IMR-90 (cell line): ENCODE data around the gene UGT1A4. TPM values are rescaled to one million over a fixed set of nuclear protein-coding genes. Genes with fewer than 3 reads are reported as not detected.

Experiments
- ATAC-seq: fragments of 200-7000 bp; cut with Tn5 transposase; 2 replicates; pipeline ENCODE4 v1.9.1; 2020; ENCODE audit warnings: low read depth, mild to moderate bottlenecking, moderate library complexity
- BruUV-seq: library from RNA; stranded (reverse); fragments of 400-500 nt; replicated peaks from 2 replicates; lab custom pipeline; 2021; lab: Mats Ljungman, UMichigan
- CTCF ChIA-PET: fragments of 300-600 bp; formaldehyde crosslinking; extraction: SDS; loops from one replicate; lab custom pipeline; 2021; ENCODE audit warnings: antibody characterized with exemption; lab: Yijun Ruan, JAX
- POLR2A ChIA-PET: fragments of 300-600 bp; sonication (Branson Sonifier 250); formaldehyde crosslinking; loops from one replicate; lab custom pipeline; 2022; ENCODE audit warnings: antibody characterized with exemption; ENCODE audit not compliant: unreplicated experiment; lab: Charles Lee
- DNase-seq: peaks from one replicate; pipeline ENCODE4 v3.0.0; 2013
- H2AFZ ChIP-seq: replicated peaks from 2 replicates; pipeline ENCODE3; 2013; ENCODE audit warnings: low read length, mild to moderate bottlenecking; ENCODE audit not compliant: poor library complexity
- H2AK5ac ChIP-seq: 2 replicates; pipeline ENCODE4 v1.6.1; 2013; ENCODE audit warnings: low read depth, low read length, inconsistent platforms
- H2AK9ac ChIP-seq: replicated peaks from 2 replicates; pipeline ENCODE3; 2013; ENCODE audit warnings: mild to moderate bottlenecking, low read depth, low read length, moderate library complexity; ENCODE audit not compliant: poor library complexity
- H2BK120ac ChIP-seq: 2 replicates; pipeline ENCODE4 v1.6.1; 2013; ENCODE audit warnings: low read depth, low read length, inconsistent platforms
- H2BK15ac ChIP-seq: 3 replicates; pipeline ENCODE4 v1.6.1; 2013; ENCODE audit warnings: low read depth, low read length, inconsistent platforms
- H2BK20ac ChIP-seq: 2 replicates; pipeline ENCODE4 v1.6.1; 2013; ENCODE audit warnings: low read depth, mild to moderate bottlenecking, inconsistent platforms, low read length, moderate library complexity
- H2BK5ac ChIP-seq: 2 replicates; pipeline ENCODE4 v1.6.1; 2013; ENCODE audit warnings: mild to moderate bottlenecking, low read depth, low read length, inconsistent platforms; ENCODE audit not compliant: poor library complexity, severe bottlenecking
- H3K14ac ChIP-seq: replicated peaks from 2 replicates; pipeline ENCODE4 v1.6.1; 2013; ENCODE audit warnings: low read depth, low read length, inconsistent platforms
- H3K18ac ChIP-seq: 2 replicates; pipeline ENCODE4 v1.6.1; 2013; ENCODE audit warnings: low read depth, low read length, control low read depth
- H3K23ac ChIP-seq: 2 replicates; pipeline ENCODE4 v1.6.1; 2013; ENCODE audit warnings: low read depth, low read length, inconsistent platforms
- H3K27ac ChIP-seq: 2 replicates; pipeline ENCODE4 v1.5.1; 2013; ENCODE audit warnings: mild to moderate bottlenecking, control low read depth, low read length; ENCODE audit not compliant: insufficient read depth
- H3K27me3 ChIP-seq: 2 replicates; pipeline ENCODE4 v1.6.1; 2013; ENCODE audit warnings: low read length; ENCODE audit not compliant: control insufficient read depth, insufficient read depth
- H3K36me3 ChIP-seq: 2 replicates; pipeline ENCODE4 v1.6.1; 2013; ENCODE audit warnings: low read length, mixed read lengths; ENCODE audit not compliant: control insufficient read depth, insufficient read depth
- H3K4ac ChIP-seq: 2 replicates; pipeline ENCODE4 v1.6.1; 2013; ENCODE audit warnings: low read depth, low read length, inconsistent platforms
- H3K4me1 ChIP-seq: 2 replicates; pipeline ENCODE4 v1.6.1; 2013; ENCODE audit warnings: low read length, mixed read lengths; ENCODE audit not compliant: control insufficient read depth, insufficient read depth
- H3K4me2 ChIP-seq: 2 replicates; pipeline ENCODE4 v1.6.1; 2013; ENCODE audit warnings: low read depth, mild to moderate bottlenecking, control low read depth, low read length, moderate library complexity
- H3K4me3 ChIP-seq: 2 replicates; pipeline ENCODE4 v1.5.1; 2013; ENCODE audit warnings: low read depth, mild to moderate bottlenecking, control low read depth, low read length, moderate library complexity; ENCODE audit not compliant: insufficient read depth
- H3K56ac ChIP-seq: 2 replicates; pipeline ENCODE4 v1.6.1; 2013; ENCODE audit warnings: low read length, inconsistent platforms; ENCODE audit not compliant: insufficient read depth; ENCODE audit errors: extremely low read depth
- H3K79me1 ChIP-seq, 2 experiments: 2 replicates each; pipeline ENCODE4 v1.6.1; 2013; ENCODE audit warnings: low read length in 2 of 2, inconsistent platforms in 1 of 2, low read depth in 1 of 2
- H3K9ac ChIP-seq: 2 replicates; pipeline ENCODE4 v1.6.1; 2013; ENCODE audit warnings: low read depth, low read length, control low read depth
- H3K9me1 ChIP-seq: 2 replicates; pipeline ENCODE4 v1.6.1; 2013; ENCODE audit warnings: low read length, inconsistent platforms; ENCODE audit not compliant: insufficient read depth
- H3K9me3 ChIP-seq: 2 replicates; pipeline ENCODE4 v1.6.1; 2013; ENCODE audit warnings: low read length; ENCODE audit not compliant: control insufficient read depth, insufficient read depth
- H4K20me1 ChIP-seq: 2 replicates; pipeline ENCODE4 v1.6.1; 2013; ENCODE audit warnings: low read length, inconsistent platforms; ENCODE audit not compliant: insufficient read depth
- H4K5ac ChIP-seq: 2 replicates; pipeline ENCODE4 v1.6.1; 2013; ENCODE audit warnings: mild to moderate bottlenecking, low read depth, low read length, control low read depth
- H4K8ac ChIP-seq, 2 experiments: 2 replicates each; pipeline ENCODE4 v1.6.1; 2013; ENCODE audit warnings: low read depth in 2 of 2, low read length in 2 of 2, control low read depth in 1 of 2, inconsistent platforms in 1 of 2
- H4K91ac ChIP-seq: 2 replicates; pipeline ENCODE4 v1.6.1; 2013; ENCODE audit warnings: low read depth, low read length, inconsistent platforms; ENCODE audit not compliant: insufficient read depth
- BHLHE40 ChIP-seq: fragments of 150-350 bp; IDR thresholded peaks from 2 replicates; pipeline ENCODE4 v1.6.1; 2016; ENCODE audit warnings: mild to moderate bottlenecking, low read depth, low read length
- CEBPB ChIP-seq: IDR thresholded peaks from 2 replicates; pipeline ENCODE4 v1.6.1; 2012; ENCODE audit warnings: low read depth, low read length, improper control_type of control experiment
- CHD1 ChIP-seq: IDR thresholded peaks from 2 replicates; pipeline ENCODE4 v1.6.1; 2012; ENCODE audit warnings: low read depth, low read length, improper control_type of control experiment
- CTCF ChIP-seq: conservative IDR thresholded peaks from 2 replicates; pipeline ENCODE4 v1.5.1; 2012; ENCODE audit warnings: mild to moderate bottlenecking, low read depth, low read length, improper control_type of control experiment
- ELK1 ChIP-seq: fragments of 150-350 bp; IDR thresholded peaks from 2 replicates; pipeline ENCODE4 v1.6.1; 2016; ENCODE audit warnings: low read depth, mild to moderate bottlenecking, low read length, moderate library complexity, borderline replicate concordance
- FOS ChIP-seq: fragments of 150-350 bp; IDR thresholded peaks from 2 replicates; pipeline ENCODE4 v1.6.1; 2016; ENCODE audit warnings: low read depth, low read length
- MAFK ChIP-seq: IDR thresholded peaks from 2 replicates; pipeline ENCODE4 v1.6.1; 2012; ENCODE audit warnings: low read depth, low read length, improper control_type of control experiment
- MAZ ChIP-seq: IDR thresholded peaks from 2 replicates; pipeline ENCODE4 v1.6.1; 2012; ENCODE audit warnings: low read depth, mild to moderate bottlenecking, low read length, improper control_type of control experiment, moderate library complexity, borderline replicate concordance
- MXI1 ChIP-seq: IDR thresholded peaks from 2 replicates; pipeline ENCODE4 v1.6.1; 2012; ENCODE audit warnings: low read depth, mild to moderate bottlenecking, low read length, moderate library complexity, borderline replicate concordance
- NFE2L2 ChIP-seq: fragments of 150-350 bp; IDR thresholded peaks from 2 replicates; pipeline ENCODE4 v1.6.1; 2016; ENCODE audit warnings: low read depth, mild to moderate bottlenecking, low read length
- POLR2A ChIP-seq: IDR thresholded peaks from 2 replicates; pipeline ENCODE4 v1.6.1; 2012; ENCODE audit warnings: mild to moderate bottlenecking, low read depth, low read length
- RAD21 ChIP-seq: IDR thresholded peaks from 2 replicates; pipeline ENCODE4 v1.6.1; 2012; ENCODE audit warnings: low read length, improper control_type of control experiment
- RCOR1 ChIP-seq: IDR thresholded peaks from 2 replicates; pipeline ENCODE4 v1.6.1; 2012; ENCODE audit warnings: mild to moderate bottlenecking, low read length, improper control_type of control experiment; ENCODE audit not compliant: insufficient replicate concordance
- RFX5 ChIP-seq: IDR thresholded peaks from 2 replicates; pipeline ENCODE4 v1.8.0; 2012; ENCODE audit warnings: low read depth, mild to moderate bottlenecking, low read length, moderate library complexity
- SMC3 ChIP-seq: fragments of 150-350 bp; IDR thresholded peaks from 2 replicates; pipeline ENCODE4 v1.6.1; 2016; ENCODE audit warnings: low read depth, mild to moderate bottlenecking, antibody characterized with exemption, low read length, moderate library complexity
- USF2 ChIP-seq: fragments of 150-350 bp; IDR thresholded peaks from 2 replicates; pipeline ENCODE4 v1.6.1; 2017; ENCODE audit warnings: mild to moderate bottlenecking, antibody characterized with exemption, low read length, low read depth
- WGBS, 2 experiments: methylation state at CpG; one replicate each; pipeline versions ENCODE4 v1.1.5 to v1.1.7; 2013; ENCODE audit warnings: missing lambda C conversion rate in 2 of 2; ENCODE audit not compliant: insufficient read length in 1 of 2; ENCODE audit errors: extremely low coverage in 2 of 2; 5-methylcytosine and 5-hydroxymethylcytosine counted together
- dilution Hi-C: fragments of 300-500 bp; cut with HindIII; formaldehyde crosslinking; loops from one replicate; pipeline ENCODE4 v1.14.3; 2018; ENCODE audit warnings: low sequenced_read_pairs; ENCODE audit not compliant: unreplicated experiment
- in situ Hi-C: fragments of 300-500 bp; cut with MboI; formaldehyde crosslinking; loops from 3 replicates; pipeline ENCODE4 v1.14.3; 2019; ENCODE audit warnings: low sequenced_read_pairs, inconsistent platforms, mixed read lengths
- intact Hi-C: fragments of 100-400 bp; cut with micrococcal nuclease; formaldehyde crosslinking; loops from 2 replicates; pipeline ENCODE4 v1.10.0; 2022
- polyA plus RNA-seq, 3 experiments: library from polyadenylated mRNA; depleted of rRNA; stranded (reverse); fragments of >200 nt; gene quantifications; 2 replicates each; pipeline ENCODE4 v1.2.3, GENCODE V29; 2012; ENCODE audit warnings: low replicate concordance in 1 of 3
- total RNA-seq: library from RNA; depleted of rRNA; stranded (reverse); fragments of >200 nt; gene quantifications from 2 replicates; pipeline ENCODE4 v1.2.3, GENCODE V29; 2012

Gene UGT1A4
- total and polyA plus RNA-seq, 2 of the 4 experiments (the other 2 are of a cell fraction): not detected

GRCh38 chr2:233813236-233814055 lies 94.9 kb downstream of the UGT1A4 start:
- Histone ChIP-seq H3K4me1 (no peaks in the 10 kb centered on the region), H2BK15ac (no peak overlapping the region), H2AK9ac (peak overlapping the region; percentile 49), H3K27me3 (peaks cover 15% of the 10 kb centered on the region), H3K9ac (no peak overlapping the region), H3K56ac (no peak overlapping the region), H3K4me3 (no peak overlapping the region), H2AK5ac (no peak overlapping the region), H3K4me2 (no peak overlapping the region), H3K23ac (no peak overlapping the region), H4K91ac (no peak overlapping the region), H3K14ac (no peak overlapping the region), H2BK20ac (no peak overlapping the region), H4K5ac (no peak overlapping the region), H3K9me3 (no peaks in the 10 kb centered on the region), H4K8ac (no peak overlapping the region), H2BK120ac (no peak overlapping the region), H4K20me1 (no peaks in the 10 kb centered on the region), H3K9me1 (no peaks in the 10 kb centered on the region), H2AFZ (no peak overlapping the region), H3K18ac (no peak overlapping the region), H3K36me3 (no peaks in the 10 kb centered on the region), H3K4ac (no peak overlapping the region), H3K27ac (no peak overlapping the region), H3K79me1 (no peaks in the 10 kb centered on the region), H2BK5ac (no peak overlapping the region)
- CTCF ChIA-PET: no interaction called here
- DNase-seq (no peak), ATAC-seq (no peak)
- dilution Hi-C loops (no loop called here), intact Hi-C loops (no loop called here), in situ Hi-C loops (no loop called here)
- TF ChIP-seq MAZ: no peak
- TF ChIP-seq BHLHE40: no peak
- no peak for TF ChIP-seq CTCF
- no peak for TF ChIP-seq USF2
- no peak for TF ChIP-seq RAD21
- TF ChIP-seq POLR2A: no peak
- TF ChIP-seq CEBPB: no peak
- TF ChIP-seq RCOR1: no peak
- TF ChIP-seq ELK1: no peak
- no peak for TF ChIP-seq CHD1
- TF ChIP-seq MAFK: no peak
- TF ChIP-seq MXI1: no peak
- no peak for TF ChIP-seq SMC3
- no peak for TF ChIP-seq RFX5
- no peak for TF ChIP-seq FOS
- no peak for TF ChIP-seq NFE2L2
- no CpG with 5 or more reads among the region's 3 CpGs for WGBS, 2 experiments
- no TSS peak for BruUV-seq
- POLR2A ChIA-PET: no interaction called here
